Spleen (tissue), 7 donors: ENCODE data around the gene RPL27.

ENCODE experiments used
- POLR2A ChIP-seq, 3 donors: fragments of 450-650 bp; IDR thresholded peaks; one replicate each; pipeline ENCODE4 v1.5.1; 2017; ENCODE audit warnings: antibody characterized with exemption in 3 of 3, mild to moderate bottlenecking in 1 of 3
- POLR2AphosphoS5 ChIP-seq, 3 donors: sonication (generic); formaldehyde crosslinking; IDR thresholded peaks; one replicate each; pipeline ENCODE4 v1.5.1; 2017; ENCODE audit warnings: antibody characterized with exemption in 3 of 3
- TF ChIP-seq, protein P1 (sequence below), 11 experiments: fragments of 200-600 bp in 7 of 11; fragments of 450-650 bp in 4 of 11; sonication (generic) in 4 of 11; IDR thresholded peaks in 8 of 11; conservative IDR thresholded peaks in 3 of 11; 1 replicate in 7 of 11; 2 replicates in 4 of 11; pipeline versions ENCODE4 v1.4.0 to v1.8.0; 2016 to 2021; ENCODE audit warnings: antibody characterized with exemption in 11 of 11, inconsistent platforms in 4 of 11, mild to moderate bottlenecking in 1 of 11
- donor health status: DM: no; HTN: no; CAD: no; lungs with moderate emphysema.
- donor health status: DM: no; HTN: no; CAD: no.
- donor health status: DM: no; HTN: no; CAD: no.

DNA sequence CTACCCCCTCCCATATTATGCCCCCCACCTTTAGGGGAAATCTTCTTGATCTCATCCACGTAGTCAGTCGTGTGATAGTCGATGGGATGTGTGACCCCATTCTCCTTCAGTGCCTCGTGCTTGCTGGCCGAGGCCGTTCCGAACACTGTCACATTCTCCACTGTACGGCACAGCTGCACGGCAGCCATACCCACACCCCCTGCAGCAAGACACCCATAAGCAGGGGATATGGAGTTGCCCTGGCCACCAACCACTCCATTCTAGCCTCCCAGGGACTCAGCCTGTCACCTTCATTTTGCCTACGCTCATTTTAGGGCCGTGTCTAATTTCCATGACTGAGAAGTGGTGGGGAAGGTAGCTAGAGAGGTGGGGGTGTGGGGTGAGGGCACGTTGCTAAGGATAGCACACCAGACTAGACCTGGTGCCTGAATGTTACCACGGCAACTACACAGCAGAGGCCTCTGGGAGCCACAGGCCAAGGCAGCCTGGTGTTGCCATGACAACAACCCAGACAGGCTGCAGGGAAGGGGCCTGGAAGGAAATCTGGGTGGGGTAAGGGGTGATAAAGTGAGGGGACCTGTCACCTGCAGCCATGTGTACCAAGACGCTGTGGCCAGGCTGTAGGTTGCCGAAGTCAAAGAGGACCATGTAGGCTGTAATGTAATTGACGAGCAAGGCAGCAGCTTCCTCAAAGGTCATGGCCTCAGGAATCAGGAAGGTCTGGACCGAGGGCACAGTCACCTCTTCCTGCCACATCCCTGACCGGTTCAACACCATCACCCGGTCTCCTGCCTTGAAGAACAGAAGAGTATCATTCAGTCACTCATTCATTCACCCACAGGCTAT lies 20.0 kb downstream of the RPL27 start:
- TF ChIP-seq, protein P1, sequence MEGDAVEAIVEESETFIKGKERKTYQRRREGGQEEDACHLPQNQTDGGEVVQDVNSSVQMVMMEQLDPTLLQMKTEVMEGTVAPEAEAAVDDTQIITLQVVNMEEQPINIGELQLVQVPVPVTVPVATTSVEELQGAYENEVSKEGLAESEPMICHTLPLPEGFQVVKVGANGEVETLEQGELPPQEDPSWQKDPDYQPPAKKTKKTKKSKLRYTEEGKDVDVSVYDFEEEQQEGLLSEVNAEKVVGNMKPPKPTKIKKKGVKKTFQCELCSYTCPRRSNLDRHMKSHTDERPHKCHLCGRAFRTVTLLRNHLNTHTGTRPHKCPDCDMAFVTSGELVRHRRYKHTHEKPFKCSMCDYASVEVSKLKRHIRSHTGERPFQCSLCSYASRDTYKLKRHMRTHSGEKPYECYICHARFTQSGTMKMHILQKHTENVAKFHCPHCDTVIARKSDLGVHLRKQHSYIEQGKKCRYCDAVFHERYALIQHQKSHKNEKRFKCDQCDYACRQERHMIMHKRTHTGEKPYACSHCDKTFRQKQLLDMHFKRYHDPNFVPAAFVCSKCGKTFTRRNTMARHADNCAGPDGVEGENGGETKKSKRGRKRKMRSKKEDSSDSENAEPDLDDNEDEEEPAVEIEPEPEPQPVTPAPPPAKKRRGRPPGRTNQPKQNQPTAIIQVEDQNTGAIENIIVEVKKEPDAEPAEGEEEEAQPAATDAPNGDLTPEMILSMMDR (IDR thresholded peaks at IDR 0.05 in 8 of 11, conservative IDR thresholded peaks at IDR 0.05 in 3 of 11): no peak
- TF ChIP-seq POLR2A (IDR thresholded peaks at IDR 0.05): no peak
- peak; percentile 13 to 59 (median 25) for TF ChIP-seq POLR2AphosphoS5 (IDR thresholded peaks at IDR 0.05)
